Activated CD4-positive, alpha-beta T cell treated with anti-CD3 and anti-CD28 coated beads for 36 hours (primary cell): Measurements from ENCODE around the gene WDFY2. TPM values are rescaled to one million over a fixed set of nuclear protein-coding genes. Genes with fewer than 3 reads are reported as not detected.
"Not testable (repeated sequence)": the region's sequence is repeated elsewhere in the genome, so short reads cannot be mapped to it uniquely, and the experiment has no call there.

Experiments used
- ATAC-seq: fragments of 200-7000 bp; cut with Tn5 transposase; one replicate; pipeline ENCODE4 v1.10.0; 2021; ENCODE audit warnings: mild to moderate bottlenecking, moderate library complexity
- CTCF ChIA-PET: fragments of 350-600 bp; sonication (Branson Sonifier 250); formaldehyde crosslinking; loops from one replicate; lab custom pipeline; 2021; ENCODE audit warnings: antibody characterized with exemption; lab: Charles Lee
- POLR2A ChIA-PET: fragments of 350-600 bp; sonication (Branson Sonifier 250); formaldehyde crosslinking; loops from one replicate; lab custom pipeline; 2021; ENCODE audit warnings: antibody characterized with exemption, inconsistent platforms; lab: Charles Lee
- DNase-seq: peaks from one replicate; pipeline ENCODE4 v3.0.0-alpha.2; 2020
- H3K27ac Mint-ChIP-seq: one replicate; pipeline ENCODE4 v1.8.0; 2021; ENCODE audit warnings: mixed read lengths
- H3K27me3 Mint-ChIP-seq: one replicate; pipeline ENCODE4 v1.8.0; 2021; ENCODE audit warnings: mixed read lengths
- H3K36me3 Mint-ChIP-seq: one replicate; pipeline ENCODE4 v1.8.0; 2021; ENCODE audit warnings: low read depth, mixed read lengths
- H3K4me1 Mint-ChIP-seq: one replicate; pipeline ENCODE4 v1.8.0; 2021; ENCODE audit warnings: mixed read lengths
- H3K4me3 Mint-ChIP-seq: one replicate; pipeline ENCODE4 v1.8.0; 2021; ENCODE audit warnings: mild to moderate bottlenecking, moderate library complexity, mixed read lengths
- H3K9me3 Mint-ChIP-seq: one replicate; pipeline ENCODE4 v1.8.0; 2021; ENCODE audit warnings: low read depth, mixed read lengths
- intact Hi-C, 2 experiments: fragments of 100-400 bp; cut with DNase I in 1 of 2; cut with micrococcal nuclease in 1 of 2; formaldehyde crosslinking; loops; one replicate each; pipeline versions ENCODE4 v1.14.2 to v1.15.1; 2022 to 2024; cut with DNase I, micrococcal nuclease
- total RNA-seq, 2 experiments: library from RNA; stranded (reverse); gene quantifications; one replicate each; pipeline ENCODE4 v1.2.3, GENCODE V29; 2021

Gene WDFY2
- total RNA-seq, 2 experiments from 2014 or later = 7.4 to 9.5 TPM

DNA sequence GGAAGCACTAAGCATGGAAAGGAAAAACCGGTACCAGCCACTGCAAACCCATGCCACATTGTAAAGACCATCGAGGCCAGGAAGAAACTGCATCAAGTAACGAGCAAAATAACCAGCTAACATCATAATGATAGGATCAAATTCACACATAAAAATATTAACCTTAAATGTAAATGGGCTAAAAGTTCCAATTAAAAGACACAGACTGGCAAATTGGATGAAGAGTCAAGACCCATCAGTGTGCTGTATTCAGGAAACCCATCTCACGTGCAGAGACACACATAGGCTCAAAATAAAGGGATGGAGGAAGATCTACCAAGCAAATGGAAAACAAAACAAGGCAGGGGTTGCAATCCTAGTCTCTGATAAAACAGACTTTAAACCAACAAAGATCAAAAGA is 15.3 kb upstream of the WDFY2 start:
- H3K27ac Mint-ChIP-seq, H3K4me3 Mint-ChIP-seq, H3K27me3 Mint-ChIP-seq, CTCF ChIA-PET, POLR2A ChIA-PET, intact Hi-C loops, ATAC-seq, H3K4me1 Mint-ChIP-seq, H3K9me3 Mint-ChIP-seq, DNase-seq, H3K36me3 Mint-ChIP-seq: not testable (repeated sequence)

DNA sequence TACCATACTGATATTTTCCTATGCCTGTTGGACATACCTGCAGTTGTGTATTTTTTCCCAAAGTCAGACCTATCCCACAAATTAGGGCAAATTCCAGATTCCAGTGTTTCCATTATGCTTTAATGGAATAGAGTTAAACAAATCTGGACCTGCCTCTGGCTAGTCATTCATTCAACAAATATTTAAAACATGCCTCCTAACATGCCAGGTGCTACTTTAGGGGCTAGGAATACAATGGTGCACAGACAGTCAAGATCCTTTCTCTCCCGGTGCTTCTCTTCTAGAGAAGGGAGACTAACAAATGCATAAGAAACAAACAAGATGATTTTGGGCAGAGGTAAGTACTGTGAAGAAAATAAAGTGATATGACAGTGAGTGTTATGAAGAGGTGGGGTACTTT is 7.5 kb upstream of the WDFY2 start:
- ChIA-PET CTCF (no interaction called here), POLR2A (no interaction called here)
- Mint-ChIP-seq H3K27me3 (no peaks in the 10 kb centered on the region), H3K36me3 (no peaks in the 10 kb centered on the region), H3K27ac (no peak overlapping the region), H3K9me3 (no peaks in the 10 kb centered on the region), H3K4me3 (no peak overlapping the region), H3K4me1 (no peaks in the 10 kb centered on the region)
- ATAC-seq (no peak), DNase-seq (no peak)
- intact Hi-C loops = no loop called here

DNA sequence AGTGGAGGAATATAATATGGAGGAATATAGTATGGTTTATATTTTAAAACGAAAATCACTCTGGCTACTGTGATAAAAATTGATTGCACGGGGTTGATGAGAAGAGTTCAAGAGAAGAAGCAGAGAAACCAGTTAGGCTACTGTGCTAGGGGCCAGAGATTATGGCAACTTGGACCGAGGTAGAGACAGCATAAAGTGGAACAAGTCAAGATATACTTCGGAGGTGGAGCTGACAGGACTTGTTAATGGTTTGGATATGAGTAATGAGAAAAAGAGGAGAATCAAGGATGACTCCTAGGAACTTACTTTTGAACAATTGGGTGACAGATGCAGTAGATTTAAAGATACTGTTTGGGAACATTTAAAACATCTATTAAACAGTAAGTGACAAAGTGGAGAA is 6.6 kb upstream of the WDFY2 start:
- DNase-seq (no peak), ATAC-seq (no peak)
- ChIA-PET POLR2A (no interaction called here), CTCF (no interaction called here)
- Mint-ChIP-seq H3K4me3 (no peak overlapping the region), H3K36me3 (no peaks in the 10 kb centered on the region), H3K27me3 (no peaks in the 10 kb centered on the region), H3K27ac (no peak overlapping the region), H3K9me3 (no peaks in the 10 kb centered on the region), H3K4me1 (peaks cover under 1% of the 10 kb centered on the region)
- intact Hi-C loops = no loop called here

DNA sequence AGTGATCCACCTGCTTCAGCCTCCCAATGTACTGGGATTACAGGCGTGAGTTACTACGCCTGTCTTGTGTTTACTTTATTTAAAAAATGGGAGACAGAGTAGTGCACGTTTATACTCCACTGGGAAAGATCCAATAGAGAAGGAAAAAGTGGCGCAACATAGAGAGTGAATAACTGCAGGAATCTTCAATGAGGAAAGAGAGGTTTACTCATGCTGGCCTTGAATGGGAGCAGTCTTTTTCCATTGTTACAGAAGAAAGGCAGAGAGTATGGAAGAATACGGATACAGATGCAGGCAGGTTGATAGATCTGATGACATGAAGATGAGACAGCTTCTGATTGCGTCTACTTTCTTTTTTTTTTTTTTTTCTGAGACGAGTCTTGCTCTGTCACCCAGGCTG is 4.6 kb upstream of the WDFY2 start:
- Mint-ChIP-seq H3K4me3 (no peak overlapping the region), H3K4me1 (peaks cover 5% of the 10 kb centered on the region), H3K36me3 (no peaks in the 10 kb centered on the region), H3K9me3 (no peaks in the 10 kb centered on the region), H3K27ac (no peak overlapping the region), H3K27me3 (no peaks in the 10 kb centered on the region)
- ChIA-PET CTCF (no interaction called here), POLR2A (no interaction called here)
- DNase-seq (no peak), ATAC-seq (no peak)
- intact Hi-C loops = loop anchor here in 1 of 2 experiments (5.0 to 10.0 kb wide), 2 partner anchors 615 to 672 kb away; partner anchors contain the start of gene RNASEH2B

DNA sequence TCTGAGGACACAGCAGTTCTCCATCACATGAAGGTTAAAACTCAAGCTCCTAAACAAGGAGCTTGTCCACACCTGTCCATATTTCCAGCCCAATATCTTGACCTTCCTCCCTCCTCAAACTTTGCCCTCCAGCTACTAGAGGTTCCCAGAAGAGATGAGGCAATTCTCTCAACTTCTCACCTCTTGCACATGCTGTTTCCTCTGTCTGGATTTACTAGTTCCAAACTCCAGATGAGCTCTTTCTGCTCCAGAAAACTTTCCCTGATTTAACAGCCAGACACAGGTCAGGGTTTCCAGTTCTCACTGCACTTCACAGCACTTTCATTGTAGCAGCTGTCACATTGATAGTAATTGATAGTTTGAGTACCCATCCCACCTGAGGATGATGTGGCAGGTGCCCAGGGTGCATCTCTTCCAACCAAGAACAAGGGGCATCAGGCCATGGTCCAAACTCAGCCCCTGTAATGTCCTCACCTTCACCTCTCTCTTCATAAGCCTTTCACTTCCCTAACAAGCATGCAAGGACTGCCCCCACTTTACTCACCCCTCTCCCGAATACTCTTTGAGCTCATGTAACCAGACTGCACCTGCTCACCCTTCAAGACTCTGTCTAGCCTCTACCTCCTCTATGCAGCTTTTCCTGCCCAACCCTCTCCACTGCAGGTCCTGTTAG is 3.0 kb upstream of the WDFY2 start:
- no peaks in the 10 kb centered on the region for H3K9me3 Mint-ChIP-seq
- no peak for DNase-seq
- H3K27ac Mint-ChIP-seq = no peak overlapping the region
- H3K4me1 Mint-ChIP-seq = peaks cover 13% of the 10 kb centered on the region
- ATAC-seq = no peak
- H3K27me3 Mint-ChIP-seq = no peaks in the 10 kb centered on the region
- POLR2A ChIA-PET = interaction anchor here (1.0 kb wide), 1 partner anchor 128 kb away, joined by 4 read pairs; the partner anchor contains the start of gene INTS6
- intact Hi-C loops = loop anchor here in 1 of 2 experiments (5.0 to 10.0 kb wide), 2 partner anchors 614 to 674 kb away; partner anchors contain the start of gene RNASEH2B
- H3K4me3 Mint-ChIP-seq = no peak overlapping the region
- peaks cover 2% of the 10 kb centered on the region for H3K36me3 Mint-ChIP-seq
- CTCF ChIA-PET = interaction anchor here (0.6 to 0.7 kb wide), 5 partner anchors 124 to 221 kb away, joined by 3 to 5 read pairs (median 3); no protein-coding TSS in a partner anchor

DNA sequence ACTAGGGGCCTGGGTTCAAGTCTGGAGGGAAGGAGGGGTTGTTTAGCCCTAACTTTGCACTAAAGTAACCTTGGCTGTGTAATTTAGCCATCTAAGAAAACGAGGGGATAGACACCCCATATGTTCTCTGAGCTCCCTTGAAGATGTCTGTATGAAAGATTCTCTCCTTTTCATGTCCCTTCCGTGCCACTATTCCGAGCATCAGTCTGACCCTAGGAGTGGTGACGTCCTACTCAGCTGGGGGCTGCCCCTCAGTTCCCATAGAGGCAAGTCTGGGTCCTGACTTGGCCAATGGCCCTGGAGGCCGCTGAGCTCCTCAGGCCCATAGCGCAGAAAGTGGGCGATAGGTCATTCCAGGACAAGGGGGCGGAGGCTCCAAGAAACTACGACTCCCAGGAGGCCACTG is 790 bp upstream of the WDFY2 start:
- peak overlapping the region; percentile 95 for H3K27ac Mint-ChIP-seq
- peaks cover 2% of the 10 kb centered on the region for H3K36me3 Mint-ChIP-seq
- H3K9me3 Mint-ChIP-seq = no peaks in the 10 kb centered on the region
- intact Hi-C loops = loop anchor here in 1 of 2 experiments (5.0 to 10.0 kb wide), 2 partner anchors 611 to 676 kb away; partner anchors contain the start of gene RNASEH2B
- no peak for ATAC-seq
- ChIA-PET CTCF (interaction anchor here (0.6 kb wide), 1 partner anchor 175 kb away, joined by 4 read pairs; no protein-coding TSS in a partner anchor), POLR2A (interaction anchor here (0.5 to 1.5 kb wide), 4 partner anchors 36 to 182 kb away, joined by 3 to 16 read pairs (median 4); partner anchors contain the start of gene INTS6)
- no peak for DNase-seq
- peak overlapping the region; percentile 89 for H3K4me3 Mint-ChIP-seq
- no peaks in the 10 kb centered on the region for H3K27me3 Mint-ChIP-seq
- H3K4me1 Mint-ChIP-seq = peaks cover 31% of the 10 kb centered on the region

DNA sequence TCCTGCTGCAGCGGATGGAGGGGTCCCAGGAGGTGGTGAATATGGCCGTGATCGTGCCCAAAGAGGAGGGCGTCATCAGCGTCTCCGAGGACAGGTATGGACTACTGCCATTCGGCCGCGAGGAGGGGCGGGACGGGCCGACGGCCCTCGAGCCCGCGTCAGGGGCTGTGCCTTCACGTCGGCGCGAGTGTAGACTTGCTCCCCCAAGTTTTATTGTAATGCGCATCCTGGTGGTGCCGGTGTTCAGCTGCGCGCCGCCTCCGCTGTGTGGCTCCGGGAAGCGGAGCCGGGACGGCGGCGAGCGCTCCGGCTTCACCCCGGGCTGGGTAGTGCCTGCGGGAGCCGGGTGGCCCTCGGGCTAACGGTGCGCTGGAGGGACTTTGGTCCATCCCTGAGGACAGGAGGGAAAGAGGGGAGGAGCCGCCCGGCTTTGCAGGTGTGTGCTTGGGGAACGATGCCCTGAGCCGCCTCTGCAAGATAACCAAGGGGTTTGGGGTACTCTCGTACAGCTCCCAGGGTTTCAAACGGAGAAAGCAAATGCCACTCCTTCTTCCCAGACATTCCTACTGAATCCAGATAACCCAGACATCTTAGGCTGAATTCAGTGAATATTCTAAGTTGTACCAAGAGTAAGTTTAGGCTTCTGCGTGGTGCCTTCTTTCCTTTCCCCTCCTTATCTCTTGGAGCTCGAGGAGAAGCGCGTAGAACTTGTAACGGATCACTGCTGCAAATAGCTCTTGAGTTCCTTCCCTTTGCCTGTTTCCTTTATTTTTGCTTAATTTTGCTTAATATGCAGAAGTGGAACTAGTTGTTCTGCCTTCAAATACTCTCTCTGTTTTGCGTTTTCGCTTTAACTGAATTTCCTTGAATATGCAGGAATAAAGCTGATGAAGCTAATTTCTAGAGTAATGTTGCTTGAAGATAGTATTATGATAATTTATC is 740 bp downstream of the WDFY2 start:
- H3K4me3 Mint-ChIP-seq = peak overlapping the region; percentile 89
- CTCF ChIA-PET = interaction anchor here (0.6 to 3.6 kb wide), 11 partner anchors 37 to 218 kb away, joined by 3 to 17 read pairs (median 3); no protein-coding TSS in a partner anchor
- H3K27me3 Mint-ChIP-seq = no peaks in the 10 kb centered on the region
- peaks cover 44% of the 10 kb centered on the region for H3K4me1 Mint-ChIP-seq
- POLR2A ChIA-PET = interaction anchor here (0.9 to 2.0 kb wide), 6 partner anchors 14 to 179 kb away, joined by 3 to 46 read pairs (median 4); partner anchors contain the start of gene INTS6
- no peaks in the 10 kb centered on the region for H3K9me3 Mint-ChIP-seq
- intact Hi-C loops = loop anchor here (1.0 to 10.0 kb wide), 16 partner anchors 29 to 1792 kb away; partner anchors contain the start of genes ALG11 (in 2 of the 2), INTS6 (in 2 of the 2), CKAP2 (in 1 of the 2) and KPNA3 (in 1 of the 2)
- DNase-seq (peak; percentile 78), ATAC-seq (peak; percentile 20)
- peak overlapping the region; percentile 83 for H3K27ac Mint-ChIP-seq
- H3K36me3 Mint-ChIP-seq = peaks cover 2% of the 10 kb centered on the region

DNA sequence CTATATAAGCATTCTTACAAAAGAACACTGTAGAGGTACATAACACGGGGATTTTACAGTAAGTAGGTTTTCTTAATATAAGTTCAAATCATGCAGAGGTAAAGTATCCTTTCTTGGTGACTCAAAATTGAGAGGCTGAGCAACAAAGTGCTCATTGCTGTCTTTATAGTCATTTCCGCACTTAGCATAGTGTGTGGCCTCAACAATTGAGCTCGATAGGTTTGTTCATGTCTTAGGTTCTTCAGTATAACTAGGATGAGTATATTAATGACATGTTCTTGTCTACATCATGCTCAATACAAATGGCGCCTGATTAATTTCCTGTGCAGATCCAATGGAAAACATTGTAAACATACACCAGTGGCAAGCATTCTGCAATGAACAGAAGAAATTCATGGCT is 1.4 kb downstream of the WDFY2 start:
- H3K4me3 Mint-ChIP-seq = peak overlapping the region; percentile 89
- intact Hi-C loops = loop anchor here (1.0 to 10.0 kb wide), 8 partner anchors 59 to 1793 kb away; partner anchors contain the start of genes ALG11 (in 1 of the 2), CKAP2 (in 1 of the 2) and KPNA3 (in 1 of the 2)
- ATAC-seq (peak; percentile 31), DNase-seq (peak; percentile 36)
- H3K27me3 Mint-ChIP-seq = no peaks in the 10 kb centered on the region
- peaks cover 51% of the 10 kb centered on the region for H3K4me1 Mint-ChIP-seq
- CTCF ChIA-PET = interaction anchor here (0.7 to 3.6 kb wide), 8 partner anchors 151 to 212 kb away, joined by 3 to 17 read pairs (median 3); no protein-coding TSS in a partner anchor
- peaks cover 2% of the 10 kb centered on the region for H3K36me3 Mint-ChIP-seq
- POLR2A ChIA-PET = interaction anchor here (0.5 to 2.0 kb wide), 7 partner anchors 14 to 179 kb away, joined by 3 to 46 read pairs (median 5); partner anchors contain the start of gene INTS6
- no peaks in the 10 kb centered on the region for H3K9me3 Mint-ChIP-seq
- peak overlapping the region; percentile 83 for H3K27ac Mint-ChIP-seq

DNA sequence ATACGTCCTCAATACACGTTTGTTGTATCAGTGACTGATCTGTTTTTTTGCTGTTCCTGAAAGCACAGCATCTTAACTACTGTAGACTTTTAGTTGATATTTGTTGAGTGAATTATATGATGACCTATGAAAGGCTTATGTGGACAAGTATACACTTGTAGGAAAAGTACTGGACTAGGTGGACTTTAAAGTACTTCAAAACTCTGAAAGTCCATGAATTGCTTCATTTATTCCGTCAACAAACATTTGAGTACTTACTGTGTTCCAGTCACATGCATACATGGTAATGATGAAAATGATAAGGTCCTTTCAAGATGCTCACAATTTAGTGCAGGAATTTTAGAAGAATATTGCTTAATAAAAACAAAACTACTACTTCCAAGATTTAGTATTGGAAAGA is 3.1 kb downstream of the WDFY2 start:
- H3K27me3 Mint-ChIP-seq = no peaks in the 10 kb centered on the region
- CTCF ChIA-PET = interaction anchor here (1.0 to 3.6 kb wide), 5 partner anchors 9 to 228 kb away, joined by 3 to 17 read pairs (median 4); no protein-coding TSS in a partner anchor
- intact Hi-C loops = loop anchor here in 1 of 2 experiments (10.0 kb wide), 1 partner anchor 607 kb away; no protein-coding TSS in a partner anchor
- no peak overlapping the region for H3K4me3 Mint-ChIP-seq
- no peaks in the 10 kb centered on the region for H3K9me3 Mint-ChIP-seq
- H3K36me3 Mint-ChIP-seq = peaks cover 2% of the 10 kb centered on the region
- POLR2A ChIA-PET = no interaction called here
- DNase-seq (no peak), ATAC-seq (no peak)
- H3K4me1 Mint-ChIP-seq = peaks cover 59% of the 10 kb centered on the region
- H3K27ac Mint-ChIP-seq = no peak overlapping the region

DNA sequence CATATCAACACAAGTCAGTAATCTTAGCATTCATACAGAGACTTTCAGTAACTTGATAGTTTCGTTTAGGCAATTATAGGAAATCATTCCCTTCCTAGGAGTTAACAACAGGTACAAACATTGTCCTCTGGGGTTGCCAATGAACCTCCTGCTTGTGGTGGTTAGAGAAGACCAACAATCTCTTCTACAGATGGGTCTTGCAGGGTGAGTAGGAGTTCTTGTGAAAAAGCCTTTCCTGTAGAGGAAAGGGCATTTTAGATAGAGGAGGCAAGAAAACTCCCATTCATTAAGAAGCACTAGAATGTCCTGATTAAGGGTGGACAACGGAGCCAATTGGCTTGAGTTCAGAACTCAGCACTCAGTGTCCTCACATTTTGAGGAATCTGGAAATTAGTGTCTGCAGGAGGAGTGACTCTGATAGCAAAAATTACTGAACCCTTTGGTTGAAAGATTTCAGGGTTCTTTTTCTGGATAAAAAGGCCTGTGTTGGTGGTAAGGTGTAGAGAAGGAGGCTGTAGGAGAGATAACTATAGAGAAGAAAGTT is 4.2 kb downstream of the WDFY2 start:
- no peaks in the 10 kb centered on the region for H3K27me3 Mint-ChIP-seq
- ChIA-PET CTCF (no interaction called here), POLR2A (no interaction called here)
- DNase-seq (no peak), ATAC-seq (no peak)
- intact Hi-C loops = loop anchor here in 1 of 2 experiments (10.0 kb wide), 1 partner anchor 606 kb away; no protein-coding TSS in a partner anchor
- H3K4me3 Mint-ChIP-seq = no peak overlapping the region
- no peak overlapping the region for H3K27ac Mint-ChIP-seq
- peaks cover 2% of the 10 kb centered on the region for H3K36me3 Mint-ChIP-seq
- H3K4me1 Mint-ChIP-seq = peaks cover 58% of the 10 kb centered on the region
- H3K9me3 Mint-ChIP-seq = no peaks in the 10 kb centered on the region
